ENCODE measurements around the gene METRNL.
"Not testable (repeated sequence)": the region's sequence is repeated elsewhere in the genome, so short reads cannot be mapped to it uniquely, and the experiment has no call there.

Gene METRNL

GRCh38 chr17:83138820-83139219, 59.4 kb downstream of the METRNL start:
- Histone ChIP-seq H3K4me2 (no peak overlapping the region), H3K27me3 (ENCODE audit: insufficient read depth, low read depth) (peaks cover 76% of the 10 kb centered on the region), H4K20me1 (ENCODE audit: insufficient read depth) (no peaks in the 10 kb centered on the region), H2AFZ (ENCODE audit: low read depth) (no peak overlapping the region), H3K27ac (no peak overlapping the region), H3K4me1 (ENCODE audit: low read depth, poor library complexity, severe bottlenecking) (no peaks in the 10 kb centered on the region), H3K79me2 (ENCODE audit: insufficient read depth, low read depth) (no peaks in the 10 kb centered on the region), H3K9ac (no peak overlapping the region), H3K36me3 (ENCODE audit: insufficient read depth) (no peaks in the 10 kb centered on the region), H3K4me3 (IDR thresholded peaks at IDR 0.05; ENCODE audit: insufficient read depth, low read depth, low read length) (no peak overlapping the region)
- TF ChIP-seq, protein P1, sequence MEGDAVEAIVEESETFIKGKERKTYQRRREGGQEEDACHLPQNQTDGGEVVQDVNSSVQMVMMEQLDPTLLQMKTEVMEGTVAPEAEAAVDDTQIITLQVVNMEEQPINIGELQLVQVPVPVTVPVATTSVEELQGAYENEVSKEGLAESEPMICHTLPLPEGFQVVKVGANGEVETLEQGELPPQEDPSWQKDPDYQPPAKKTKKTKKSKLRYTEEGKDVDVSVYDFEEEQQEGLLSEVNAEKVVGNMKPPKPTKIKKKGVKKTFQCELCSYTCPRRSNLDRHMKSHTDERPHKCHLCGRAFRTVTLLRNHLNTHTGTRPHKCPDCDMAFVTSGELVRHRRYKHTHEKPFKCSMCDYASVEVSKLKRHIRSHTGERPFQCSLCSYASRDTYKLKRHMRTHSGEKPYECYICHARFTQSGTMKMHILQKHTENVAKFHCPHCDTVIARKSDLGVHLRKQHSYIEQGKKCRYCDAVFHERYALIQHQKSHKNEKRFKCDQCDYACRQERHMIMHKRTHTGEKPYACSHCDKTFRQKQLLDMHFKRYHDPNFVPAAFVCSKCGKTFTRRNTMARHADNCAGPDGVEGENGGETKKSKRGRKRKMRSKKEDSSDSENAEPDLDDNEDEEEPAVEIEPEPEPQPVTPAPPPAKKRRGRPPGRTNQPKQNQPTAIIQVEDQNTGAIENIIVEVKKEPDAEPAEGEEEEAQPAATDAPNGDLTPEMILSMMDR (conservative IDR thresholded peaks at IDR 0.05; ENCODE audit: low read depth, low read length), result no peak

DNA sequence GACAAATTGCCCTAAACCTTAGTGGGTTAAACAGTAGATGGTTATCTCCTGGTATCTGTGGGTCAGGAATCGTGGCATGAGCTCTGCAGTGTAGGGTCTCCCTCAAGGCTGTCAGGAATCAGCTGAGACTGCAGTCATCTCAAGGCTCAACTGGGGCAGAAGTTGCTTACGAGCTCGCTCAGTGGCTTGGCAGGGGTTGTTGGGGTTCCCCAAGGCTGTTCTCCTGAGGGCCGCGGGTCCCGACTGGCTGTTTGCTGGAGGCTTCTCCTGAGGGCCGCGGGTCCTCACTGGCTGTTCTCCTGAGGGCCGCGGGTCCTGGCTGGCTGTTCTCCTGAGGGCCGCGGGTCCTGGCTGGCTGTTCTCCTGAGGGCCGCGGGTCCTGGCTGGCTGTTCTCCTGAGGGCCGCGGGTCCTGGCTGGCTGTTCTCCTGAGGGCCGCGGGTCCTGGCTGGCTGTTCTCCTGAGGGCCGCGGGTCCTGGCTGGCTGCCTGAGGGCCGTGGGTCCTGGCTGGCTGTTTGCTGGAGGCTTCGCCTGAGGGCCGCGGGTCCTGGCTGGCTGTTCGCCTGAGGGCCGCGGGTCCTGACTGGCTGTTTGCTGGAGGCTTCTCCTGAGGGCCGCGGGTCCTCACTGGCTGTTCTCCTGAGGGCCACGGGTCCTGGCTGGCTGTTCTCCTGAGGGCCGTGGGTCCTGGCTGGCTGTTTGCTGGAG, 60.3 kb downstream of the METRNL start:
- H3K4me3 ChIP-seq (IDR thresholded peaks at IDR 0.05; ENCODE audit: insufficient read depth, low read depth, low read length); H3K4me2 ChIP-seq; H3K79me2 ChIP-seq (ENCODE audit: insufficient read depth, low read depth); H3K4me1 ChIP-seq (ENCODE audit: low read depth, poor library complexity, severe bottlenecking); H2AFZ ChIP-seq (ENCODE audit: low read depth); H3K36me3 ChIP-seq (ENCODE audit: insufficient read depth); H3K9ac ChIP-seq; H3K27ac ChIP-seq; H4K20me1 ChIP-seq (ENCODE audit: insufficient read depth): not testable (repeated sequence)
- peaks cover 85% of the 10 kb centered on the region for H3K27me3 ChIP-seq (ENCODE audit: insufficient read depth, low read depth)

DNA sequence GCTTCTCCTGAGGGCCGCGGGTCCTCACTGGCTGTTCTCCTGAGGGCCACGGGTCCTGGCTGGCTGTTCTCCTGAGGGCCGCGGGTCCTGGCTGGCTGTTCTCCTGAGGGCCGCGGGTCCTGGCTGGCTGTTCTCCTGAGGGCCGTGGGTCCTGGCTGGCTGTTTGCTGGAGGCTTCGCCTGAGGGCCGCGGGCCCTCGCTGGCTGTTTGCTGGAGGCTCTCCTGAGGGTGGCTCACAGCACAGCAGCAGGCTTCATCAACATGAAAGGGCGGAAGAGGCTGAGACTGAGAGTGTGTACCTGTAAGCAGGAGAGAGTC, 60.8 kb downstream of the METRNL start:
- not testable (repeated sequence) for H3K4me2 ChIP-seq; H3K79me2 ChIP-seq (ENCODE audit: insufficient read depth, low read depth); H3K27ac ChIP-seq; H3K4me1 ChIP-seq (ENCODE audit: low read depth, poor library complexity, severe bottlenecking); H2AFZ ChIP-seq (ENCODE audit: low read depth); H3K36me3 ChIP-seq (ENCODE audit: insufficient read depth); H3K4me3 ChIP-seq (IDR thresholded peaks at IDR 0.05; ENCODE audit: insufficient read depth, low read depth, low read length); H4K20me1 ChIP-seq (ENCODE audit: insufficient read depth); H3K9ac ChIP-seq
- peaks cover 90% of the 10 kb centered on the region for H3K27me3 ChIP-seq (ENCODE audit: insufficient read depth, low read depth)

- no peak overlapping the region for H3K27ac ChIP-seq
- TF ChIP-seq, protein P1 (conservative IDR thresholded peaks at IDR 0.05; ENCODE audit: low read depth, low read length), result no peak
- H3K27me3 ChIP-seq (ENCODE audit: insufficient read depth, low read depth), result peaks cover 90% of the 10 kb centered on the region
- no peak overlapping the region for H2AFZ ChIP-seq (ENCODE audit: low read depth)
- no peak overlapping the region for H3K4me3 ChIP-seq (IDR thresholded peaks at IDR 0.05; ENCODE audit: insufficient read depth, low read depth, low read length)
- H3K4me1 ChIP-seq (ENCODE audit: low read depth, poor library complexity, severe bottlenecking), result no peaks in the 10 kb centered on the region
- no peak overlapping the region for H3K9ac ChIP-seq
- no peaks in the 10 kb centered on the region for H3K36me3 ChIP-seq (ENCODE audit: insufficient read depth)
- H3K4me2 ChIP-seq, result no peak overlapping the region
- no peaks in the 10 kb centered on the region for H3K79me2 ChIP-seq (ENCODE audit: insufficient read depth, low read depth)
- no peaks in the 10 kb centered on the region for H4K20me1 ChIP-seq (ENCODE audit: insufficient read depth)
Observed at GRCh38 chr17:83142619-83143018, 63.2 kb downstream of the METRNL start.

DNA sequence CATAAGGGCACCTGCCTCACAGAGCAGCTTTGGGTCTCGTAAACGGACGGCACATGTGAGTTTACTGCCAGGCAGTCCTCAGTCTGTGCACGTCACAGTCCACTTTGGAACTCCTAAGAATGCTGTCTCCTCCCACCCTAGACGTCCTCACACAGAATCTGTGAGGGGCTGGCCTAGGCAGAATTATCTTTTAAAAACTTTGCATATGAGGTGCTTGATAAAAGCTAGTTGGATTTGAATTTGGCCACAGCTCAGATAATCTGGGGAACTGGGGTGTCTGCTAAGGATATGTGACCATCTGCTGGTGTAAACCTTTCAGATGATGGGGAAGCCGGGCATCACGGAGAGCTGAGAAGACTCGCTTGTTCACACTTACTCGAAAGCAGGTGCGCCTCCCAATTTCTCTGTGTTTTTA, 64.4 kb downstream of the METRNL start:
- Histone ChIP-seq H2AFZ (ENCODE audit: low read depth) (no peak overlapping the region), H3K27ac (no peak overlapping the region), H4K20me1 (ENCODE audit: insufficient read depth) (no peaks in the 10 kb centered on the region), H3K36me3 (ENCODE audit: insufficient read depth) (no peaks in the 10 kb centered on the region), H3K79me2 (ENCODE audit: insufficient read depth, low read depth) (no peaks in the 10 kb centered on the region), H3K4me1 (ENCODE audit: low read depth, poor library complexity, severe bottlenecking) (no peaks in the 10 kb centered on the region), H3K4me3 (IDR thresholded peaks at IDR 0.05; ENCODE audit: insufficient read depth, low read depth, low read length) (no peak overlapping the region), H3K4me2 (no peak overlapping the region), H3K9ac (no peak overlapping the region), H3K27me3 (ENCODE audit: insufficient read depth, low read depth) (peaks cover 88% of the 10 kb centered on the region)
- TF ChIP-seq, protein P1 (conservative IDR thresholded peaks at IDR 0.05; ENCODE audit: low read depth, low read length), result no peak

Measured in KMS-11 (cell line).